ENCODE results near the gene FOXO3. TPM values are rescaled to one million over a fixed set of nuclear protein-coding genes. Genes with fewer than 3 reads are reported as not detected.
A peak's percentile ranks its signal among the peaks of the same experiment; 100 is the strongest.

Gene FOXO3
- total RNA-seq, 1 donor from 2014 or later, result 37.3 TPM

DNA sequence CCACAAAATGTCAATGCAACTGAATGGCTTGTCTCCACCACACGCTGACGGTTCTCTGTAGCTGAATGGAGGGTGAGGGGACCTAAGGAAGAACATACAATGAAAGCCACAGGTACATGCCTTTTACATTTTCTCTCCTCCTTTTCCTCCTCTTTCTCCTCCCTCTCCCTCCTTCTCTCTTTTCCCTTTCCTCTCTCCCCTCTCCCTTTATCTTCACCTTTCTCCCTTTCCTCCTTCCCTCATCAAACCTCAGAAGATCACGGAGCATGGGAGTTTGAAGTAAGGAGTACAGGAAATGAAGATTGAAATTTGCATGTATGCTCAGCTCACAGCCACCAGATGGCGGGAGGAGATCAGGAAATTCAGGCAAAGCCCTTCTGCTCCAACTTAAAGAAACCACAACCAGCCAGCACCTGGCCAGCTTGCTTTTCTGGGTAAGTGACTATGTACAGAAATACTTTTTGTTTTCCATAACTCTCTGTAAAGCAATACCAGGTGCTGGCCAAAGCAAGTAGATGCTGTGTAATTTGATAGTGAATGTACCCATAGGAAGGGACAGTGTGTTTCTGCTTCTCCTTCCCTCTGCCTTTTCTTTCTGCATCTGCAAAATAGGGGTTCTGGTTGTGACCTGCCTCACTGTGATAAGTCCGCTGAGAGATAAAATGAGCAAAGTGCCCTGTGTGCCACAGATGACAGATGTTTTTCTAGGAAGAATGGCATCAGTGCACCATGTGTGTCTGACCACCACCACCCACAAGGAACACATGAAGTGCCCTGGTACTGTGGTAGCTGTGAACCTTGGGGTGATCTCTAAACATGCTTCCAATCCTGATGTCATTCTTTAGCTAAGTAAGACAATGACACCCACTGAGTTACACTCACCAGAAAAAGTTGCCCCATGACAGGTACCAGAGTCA, 18.6 kb upstream of the FOXO3 start:
- no peaks in the 10 kb centered on the region for H3K9me3 ChIP-seq (ENCODE audit: insufficient read depth, low read depth, low read length)
- no peak overlapping the region for H3K27ac ChIP-seq (ENCODE audit: low read depth, low read length)
- no peaks in the 10 kb centered on the region for H3K36me3 ChIP-seq (ENCODE audit: insufficient read depth, low read length)
- H3K79me2 ChIP-seq (ENCODE audit: insufficient read depth, low read length), result no peaks in the 10 kb centered on the region
- peak; percentile 91 for FAIRE-seq
- H2AFZ ChIP-seq (ENCODE audit: low read depth, low read length), result peak overlapping the region; percentile 57
- no peaks in the 10 kb centered on the region for H3K27me3 ChIP-seq (ENCODE audit: insufficient read depth, low read length)
- DNase-seq (ENCODE audit: low read depth), result peak; percentile 59
- H3K4me1 ChIP-seq (ENCODE audit: insufficient read depth, low read length), result no peaks in the 10 kb centered on the region
- H3K4me1 Mint-ChIP-seq (ENCODE audit: low read depth, unreplicated experiment), result no peaks in the 10 kb centered on the region
- no peaks in the 10 kb centered on the region for H3K36me3 Mint-ChIP-seq (ENCODE audit: low read depth, unreplicated experiment)
- peaks cover 14% of the 10 kb centered on the region for H3K27me3 Mint-ChIP-seq (ENCODE audit: low read depth, unreplicated experiment)
- H4K20me1 ChIP-seq (ENCODE audit: insufficient read depth, low read length), result no peaks in the 10 kb centered on the region
- H3K4me2 ChIP-seq (ENCODE audit: low read length), result peak overlapping the region; percentile 68
- no peaks in the 10 kb centered on the region for H3K9me3 Mint-ChIP-seq (ENCODE audit: unreplicated experiment)
- no peak overlapping the region for H3K4me3 Mint-ChIP-seq (ENCODE audit: unreplicated experiment)
- H3K9ac ChIP-seq (ENCODE audit: low read length), result no peak overlapping the region
- no peak overlapping the region for H3K4me3 ChIP-seq (ENCODE audit: insufficient read depth, low read depth, low read length)
- H3K27ac Mint-ChIP-seq (ENCODE audit: unreplicated experiment), result no peak overlapping the region
- TF ChIP-seq EZH2 (IDR thresholded peaks at IDR 0.05; ENCODE audit: insufficient read depth, low read length), result no peak
- TF ChIP-seq, protein P1, sequence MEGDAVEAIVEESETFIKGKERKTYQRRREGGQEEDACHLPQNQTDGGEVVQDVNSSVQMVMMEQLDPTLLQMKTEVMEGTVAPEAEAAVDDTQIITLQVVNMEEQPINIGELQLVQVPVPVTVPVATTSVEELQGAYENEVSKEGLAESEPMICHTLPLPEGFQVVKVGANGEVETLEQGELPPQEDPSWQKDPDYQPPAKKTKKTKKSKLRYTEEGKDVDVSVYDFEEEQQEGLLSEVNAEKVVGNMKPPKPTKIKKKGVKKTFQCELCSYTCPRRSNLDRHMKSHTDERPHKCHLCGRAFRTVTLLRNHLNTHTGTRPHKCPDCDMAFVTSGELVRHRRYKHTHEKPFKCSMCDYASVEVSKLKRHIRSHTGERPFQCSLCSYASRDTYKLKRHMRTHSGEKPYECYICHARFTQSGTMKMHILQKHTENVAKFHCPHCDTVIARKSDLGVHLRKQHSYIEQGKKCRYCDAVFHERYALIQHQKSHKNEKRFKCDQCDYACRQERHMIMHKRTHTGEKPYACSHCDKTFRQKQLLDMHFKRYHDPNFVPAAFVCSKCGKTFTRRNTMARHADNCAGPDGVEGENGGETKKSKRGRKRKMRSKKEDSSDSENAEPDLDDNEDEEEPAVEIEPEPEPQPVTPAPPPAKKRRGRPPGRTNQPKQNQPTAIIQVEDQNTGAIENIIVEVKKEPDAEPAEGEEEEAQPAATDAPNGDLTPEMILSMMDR (IDR thresholded peaks at IDR 0.05; ENCODE audit: insufficient read depth, low read depth, low read length), result peak; percentile 94

DNA sequence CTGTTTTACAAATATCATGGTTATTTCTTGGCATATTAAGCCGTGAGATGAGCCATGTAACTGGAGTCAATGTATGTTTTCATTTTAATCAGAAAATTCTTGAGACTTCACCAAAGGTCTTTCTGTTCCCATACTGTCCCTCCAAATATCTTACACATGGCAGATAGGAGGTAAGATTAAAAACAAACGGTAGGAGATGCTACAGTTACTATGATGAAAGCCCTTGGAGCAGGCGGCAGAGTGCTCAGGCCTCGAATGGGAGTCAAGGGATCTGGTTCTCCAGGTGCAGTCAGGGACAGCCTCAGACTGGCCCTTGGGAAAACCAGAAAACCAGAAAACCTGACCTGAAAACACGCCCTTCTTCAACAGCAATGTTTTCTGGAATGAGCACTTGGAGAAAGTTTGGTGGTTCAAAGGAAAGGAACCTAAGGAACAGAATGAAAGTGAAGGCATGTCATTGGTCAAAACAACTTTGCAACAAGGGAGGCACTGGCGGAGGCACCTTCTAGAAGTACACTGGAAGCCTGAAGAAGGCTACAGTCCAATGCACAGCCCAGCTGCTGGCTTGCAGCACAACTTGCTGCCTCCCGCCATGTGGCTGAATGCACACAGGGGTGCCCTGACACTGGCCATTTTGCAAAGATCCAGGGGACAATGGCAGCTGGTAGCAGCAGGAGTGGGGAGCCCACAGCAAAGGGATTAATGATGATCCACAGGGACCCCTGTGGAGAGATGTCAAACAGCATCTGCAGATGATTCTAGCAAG, 17.4 kb upstream of the FOXO3 start:
- TF ChIP-seq EZH2 (IDR thresholded peaks at IDR 0.05; ENCODE audit: insufficient read depth, low read length), result no peak
- TF ChIP-seq, protein P1 (IDR thresholded peaks at IDR 0.05; ENCODE audit: insufficient read depth, low read depth, low read length), result no peak
- Histone ChIP-seq H3K36me3 (ENCODE audit: insufficient read depth, low read length) (no peaks in the 10 kb centered on the region), H3K27ac (ENCODE audit: low read depth, low read length) (no peak overlapping the region), H2AFZ (ENCODE audit: low read depth, low read length) (no peak overlapping the region), H3K9me3 (ENCODE audit: insufficient read depth, low read depth, low read length) (no peaks in the 10 kb centered on the region), H3K4me3 (ENCODE audit: insufficient read depth, low read depth, low read length) (no peak overlapping the region), H3K27me3 (ENCODE audit: insufficient read depth, low read length) (no peaks in the 10 kb centered on the region), H4K20me1 (ENCODE audit: insufficient read depth, low read length) (no peaks in the 10 kb centered on the region), H3K9ac (ENCODE audit: low read length) (no peak overlapping the region), H3K4me1 (ENCODE audit: insufficient read depth, low read length) (no peaks in the 10 kb centered on the region), H3K4me2 (ENCODE audit: low read length) (no peak overlapping the region), H3K79me2 (ENCODE audit: insufficient read depth, low read length) (no peaks in the 10 kb centered on the region)
- no peaks in the 10 kb centered on the region for H3K9me3 Mint-ChIP-seq (ENCODE audit: unreplicated experiment)
- DNase-seq (ENCODE audit: low read depth) (no peak), FAIRE-seq (no peak)
- H3K4me1 Mint-ChIP-seq (ENCODE audit: low read depth, unreplicated experiment), result no peaks in the 10 kb centered on the region
- H3K27me3 Mint-ChIP-seq (ENCODE audit: low read depth, unreplicated experiment), result peaks cover 17% of the 10 kb centered on the region
- no peaks in the 10 kb centered on the region for H3K36me3 Mint-ChIP-seq (ENCODE audit: low read depth, unreplicated experiment)
- H3K4me3 Mint-ChIP-seq (ENCODE audit: unreplicated experiment), result no peak overlapping the region
- no peak overlapping the region for H3K27ac Mint-ChIP-seq (ENCODE audit: unreplicated experiment)
